Smooth muscle cell (in vitro differentiated cells): ENCODE results near the gene LHX2. TPM values are rescaled to one million over a fixed set of nuclear protein-coding genes. Genes with fewer than 3 reads are reported as not detected.

Experiments used
- DNase-seq: peaks from one replicate; lab custom pipeline; 2025; ENCODE audit not compliant: unreplicated experiment; lab: John Stamatoyannopoulos, UW
- H2AFZ ChIP-seq: fragments of 200-600 bp; sonication (generic); 2 replicates; pipeline ENCODE4 v1.6.0; 2016; ENCODE audit warnings: antibody characterized with exemption, low read depth, mild to moderate bottlenecking
- H3F3A ChIP-seq: fragments of 200-600 bp; sonication (generic); 2 replicates; pipeline ENCODE4 v1.6.0; 2017; ENCODE audit warnings: antibody characterized with exemption, low read depth
- H3K27ac ChIP-seq: fragments of 200-600 bp; sonication (generic); 2 replicates; pipeline ENCODE4 v1.5.1; 2016; ENCODE audit warnings: low read depth, mild to moderate bottlenecking
- H3K27me3 ChIP-seq: fragments of 200-600 bp; sonication (generic); 2 replicates; pipeline ENCODE4 v1.6.1; 2016; ENCODE audit warnings: low read depth, mild to moderate bottlenecking
- H3K36me3 ChIP-seq: fragments of 200-600 bp; sonication (generic); 2 replicates; pipeline ENCODE4 v1.5.1; 2016; ENCODE audit warnings: low read depth
- H3K4me1 ChIP-seq: fragments of 200-600 bp; sonication (generic); 2 replicates; pipeline ENCODE4 v1.5.1; 2016; ENCODE audit warnings: low read depth
- H3K4me2 ChIP-seq: fragments of 200-600 bp; sonication (generic); 2 replicates; pipeline ENCODE4 v1.6.0; 2016; ENCODE audit warnings: mild to moderate bottlenecking
- H3K4me3 ChIP-seq: fragments of 200-600 bp; sonication (generic); 2 replicates; pipeline ENCODE4 v1.5.1; 2016; ENCODE audit warnings: mild to moderate bottlenecking
- H3K79me2 ChIP-seq: fragments of 200-600 bp; sonication (generic); 2 replicates; pipeline ENCODE4 v1.6.0; 2016; ENCODE audit warnings: low read depth, mild to moderate bottlenecking
- H3K9ac ChIP-seq: fragments of 200-600 bp; sonication (generic); 2 replicates; pipeline ENCODE4 v1.6.0; 2016; ENCODE audit warnings: low read depth
- H3K9me3 ChIP-seq: fragments of 200-600 bp; sonication (generic); replicated peaks from 2 replicates; pipeline ENCODE4 v1.5.1; 2016; ENCODE audit warnings: low read depth
- H4K20me1 ChIP-seq: fragments of 200-600 bp; sonication (generic); 2 replicates; pipeline ENCODE4 v1.6.0; 2016; ENCODE audit warnings: low read depth
- WGBS: methylation state at CpG from one replicate; pipeline ENCODE4 v1.1.7; 2016; ENCODE audit warnings: low lambda C conversion rate; 5-methylcytosine and 5-hydroxymethylcytosine counted together
- polyA plus RNA-seq: library from polyadenylated mRNA; unstranded; fragments of >200 nt; fragmentation: Nextera tagmentation; extraction: Ambion mirVana; gene quantifications from 2 replicates; pipeline ENCODE4 v1.2.1, GENCODE V29; 2016
- total RNA-seq: library from RNA; depleted of rRNA; stranded (reverse); fragments of >200 nt; gene quantifications from 2 replicates; pipeline ENCODE4 v1.2.3, GENCODE V29; 2014
- TF ChIP-seq, protein P1 (sequence below): fragments of 200-600 bp; sonication (generic); IDR thresholded peaks from 2 replicates; pipeline ENCODE4 v1.5.1; 2017; ENCODE audit warnings: borderline replicate concordance, mild to moderate bottlenecking, antibody characterized with exemption; ENCODE audit not compliant: insufficient read depth, poor library complexity, severe bottlenecking

LHX2 gene
- total and polyA plus RNA-seq, 2 experiments from 2014 or later: not detected

DNA sequence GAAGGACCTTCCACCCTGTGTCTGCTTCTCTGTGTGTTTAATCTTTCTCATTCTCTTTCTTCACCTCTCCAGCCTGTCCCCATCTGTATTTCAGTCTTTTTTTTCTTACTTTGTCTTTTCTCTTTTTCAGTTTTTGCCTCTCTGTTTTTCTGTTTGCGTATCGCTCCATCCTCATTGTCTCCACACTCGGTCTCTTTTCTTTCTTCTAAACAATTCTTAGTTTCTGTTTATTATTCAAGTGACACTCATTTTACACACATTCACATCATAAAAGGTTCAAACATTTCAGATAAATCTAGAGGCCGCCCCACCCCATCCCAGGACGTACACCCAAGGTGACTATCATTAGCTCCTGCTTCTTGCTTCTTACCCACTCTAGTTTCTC is 9.8 kb downstream of the LHX2 start:
- H3K36me3 ChIP-seq: no peaks in the 10 kb centered on the region
- H3K4me1 ChIP-seq: peaks cover 6% of the 10 kb centered on the region
- H3K4me2 ChIP-seq: no peak overlapping the region
- 30% methylated on average over 5 of the region's 5 CpGs for WGBS
- H2AFZ ChIP-seq: no peak overlapping the region
- TF ChIP-seq, protein P1, sequence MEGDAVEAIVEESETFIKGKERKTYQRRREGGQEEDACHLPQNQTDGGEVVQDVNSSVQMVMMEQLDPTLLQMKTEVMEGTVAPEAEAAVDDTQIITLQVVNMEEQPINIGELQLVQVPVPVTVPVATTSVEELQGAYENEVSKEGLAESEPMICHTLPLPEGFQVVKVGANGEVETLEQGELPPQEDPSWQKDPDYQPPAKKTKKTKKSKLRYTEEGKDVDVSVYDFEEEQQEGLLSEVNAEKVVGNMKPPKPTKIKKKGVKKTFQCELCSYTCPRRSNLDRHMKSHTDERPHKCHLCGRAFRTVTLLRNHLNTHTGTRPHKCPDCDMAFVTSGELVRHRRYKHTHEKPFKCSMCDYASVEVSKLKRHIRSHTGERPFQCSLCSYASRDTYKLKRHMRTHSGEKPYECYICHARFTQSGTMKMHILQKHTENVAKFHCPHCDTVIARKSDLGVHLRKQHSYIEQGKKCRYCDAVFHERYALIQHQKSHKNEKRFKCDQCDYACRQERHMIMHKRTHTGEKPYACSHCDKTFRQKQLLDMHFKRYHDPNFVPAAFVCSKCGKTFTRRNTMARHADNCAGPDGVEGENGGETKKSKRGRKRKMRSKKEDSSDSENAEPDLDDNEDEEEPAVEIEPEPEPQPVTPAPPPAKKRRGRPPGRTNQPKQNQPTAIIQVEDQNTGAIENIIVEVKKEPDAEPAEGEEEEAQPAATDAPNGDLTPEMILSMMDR: no peak
- H3K4me3 ChIP-seq: no peak overlapping the region
- no peaks in the 10 kb centered on the region for H3F3A ChIP-seq
- H3K79me2 ChIP-seq: no peaks in the 10 kb centered on the region
- H3K9me3 ChIP-seq: no peaks in the 10 kb centered on the region
- no peaks in the 10 kb centered on the region for H4K20me1 ChIP-seq
- H3K9ac ChIP-seq: no peak overlapping the region
- H3K27ac ChIP-seq: no peak overlapping the region
- peaks cover 97% of the 10 kb centered on the region for H3K27me3 ChIP-seq
- no peak for DNase-seq

DNA sequence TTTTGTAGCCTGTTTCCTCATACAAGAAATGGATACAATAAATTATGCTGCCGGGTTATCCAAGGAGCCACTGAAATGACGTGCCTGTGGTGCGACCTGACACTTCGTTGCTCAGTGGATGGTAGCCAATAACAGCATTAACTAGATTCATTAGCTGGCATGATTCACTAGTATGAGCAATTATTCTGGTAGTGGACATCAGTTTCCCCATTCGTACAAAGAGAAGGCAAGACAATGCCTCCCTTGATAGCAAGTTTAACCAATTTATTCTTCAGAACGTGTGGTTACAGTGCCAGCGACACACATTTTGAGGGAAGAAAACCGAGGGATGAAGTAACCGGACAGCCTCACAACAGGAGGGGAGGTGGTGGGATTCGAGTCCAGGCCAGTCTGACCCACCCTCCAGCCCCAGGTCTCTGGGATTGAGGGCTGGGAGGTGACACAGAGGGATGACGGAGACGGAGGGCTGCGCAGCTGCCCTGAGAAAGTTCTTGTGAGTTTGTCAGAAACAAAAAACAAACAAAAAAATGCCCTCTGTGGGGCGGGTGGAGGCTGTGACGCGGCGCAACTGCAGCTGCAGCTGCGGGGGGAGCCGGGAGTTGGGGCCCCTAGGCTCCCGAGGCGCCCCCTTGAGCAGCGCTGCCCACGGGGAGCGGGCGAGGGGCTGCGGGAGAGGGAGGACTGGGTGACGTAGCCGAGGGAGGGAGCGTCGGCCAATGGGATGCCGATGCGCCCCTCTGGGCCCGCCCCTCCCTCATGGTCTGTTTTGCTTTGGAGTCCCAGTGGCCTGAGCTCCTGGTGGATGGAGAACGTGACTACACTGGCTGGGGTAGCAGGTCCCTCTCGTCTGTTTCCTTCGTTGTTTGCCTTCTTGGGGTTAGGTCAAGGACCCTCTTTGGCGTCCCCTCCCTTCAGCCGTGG is 10.9 kb downstream of the LHX2 start:
- H3K4me1 ChIP-seq: peaks cover 6% of the 10 kb centered on the region
- H3K9ac ChIP-seq: no peak overlapping the region
- no peaks in the 10 kb centered on the region for H3K36me3 ChIP-seq
- no peak overlapping the region for H2AFZ ChIP-seq
- no peak for DNase-seq
- no peaks in the 10 kb centered on the region for H4K20me1 ChIP-seq
- TF ChIP-seq, protein P1: no peak
- H3K27ac ChIP-seq: no peak overlapping the region
- H3K27me3 ChIP-seq: peaks cover 94% of the 10 kb centered on the region
- no peak overlapping the region for H3K4me3 ChIP-seq
- no peaks in the 10 kb centered on the region for H3K79me2 ChIP-seq
- no peaks in the 10 kb centered on the region for H3K9me3 ChIP-seq
- no peaks in the 10 kb centered on the region for H3F3A ChIP-seq
- WGBS: 11% methylated on average over 31 of the region's 38 CpGs
- no peak overlapping the region for H3K4me2 ChIP-seq

DNA sequence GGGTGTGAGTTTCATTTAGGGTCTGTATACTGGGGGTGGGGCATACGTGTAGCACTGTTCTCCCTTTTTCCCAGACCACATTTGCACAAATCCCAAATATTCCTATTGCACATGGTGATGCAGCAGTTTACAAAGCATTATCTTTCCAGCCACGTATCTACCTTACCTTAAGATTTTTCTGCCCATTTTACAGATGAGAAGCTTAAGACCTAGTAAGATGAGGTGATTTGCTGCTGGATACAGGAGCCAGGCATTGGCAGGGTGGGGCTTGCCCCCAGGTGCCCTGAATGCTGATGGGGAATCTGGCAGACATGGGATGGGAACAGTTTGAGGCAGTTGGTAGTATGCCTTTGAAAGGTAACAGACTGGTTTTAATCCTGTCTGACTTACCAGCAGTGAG is 12.5 kb downstream of the LHX2 start:
- H3K9me3 ChIP-seq: no peaks in the 10 kb centered on the region
- H3K4me3 ChIP-seq: no peak overlapping the region
- no peak overlapping the region for H3K27ac ChIP-seq
- H3K36me3 ChIP-seq: no peaks in the 10 kb centered on the region
- H3K79me2 ChIP-seq: no peaks in the 10 kb centered on the region
- no peak overlapping the region for H3K4me2 ChIP-seq
- H4K20me1 ChIP-seq: no peaks in the 10 kb centered on the region
- peaks cover 88% of the 10 kb centered on the region for H3K27me3 ChIP-seq
- H3K9ac ChIP-seq: no peak overlapping the region
- TF ChIP-seq, protein P1: no peak
- no peak for DNase-seq
- peaks cover 2% of the 10 kb centered on the region for H3K4me1 ChIP-seq
- no peaks in the 10 kb centered on the region for H3F3A ChIP-seq
- no peak overlapping the region for H2AFZ ChIP-seq
- 69% methylated on average over 2 of the region's 2 CpGs for WGBS
